Measurements from ENCODE around the gene NCAN. TPM values are rescaled to one million over a fixed set of nuclear protein-coding genes. Genes with fewer than 3 reads are reported as not detected.

NCAN gene
- total RNA-seq: not detected

DNA sequence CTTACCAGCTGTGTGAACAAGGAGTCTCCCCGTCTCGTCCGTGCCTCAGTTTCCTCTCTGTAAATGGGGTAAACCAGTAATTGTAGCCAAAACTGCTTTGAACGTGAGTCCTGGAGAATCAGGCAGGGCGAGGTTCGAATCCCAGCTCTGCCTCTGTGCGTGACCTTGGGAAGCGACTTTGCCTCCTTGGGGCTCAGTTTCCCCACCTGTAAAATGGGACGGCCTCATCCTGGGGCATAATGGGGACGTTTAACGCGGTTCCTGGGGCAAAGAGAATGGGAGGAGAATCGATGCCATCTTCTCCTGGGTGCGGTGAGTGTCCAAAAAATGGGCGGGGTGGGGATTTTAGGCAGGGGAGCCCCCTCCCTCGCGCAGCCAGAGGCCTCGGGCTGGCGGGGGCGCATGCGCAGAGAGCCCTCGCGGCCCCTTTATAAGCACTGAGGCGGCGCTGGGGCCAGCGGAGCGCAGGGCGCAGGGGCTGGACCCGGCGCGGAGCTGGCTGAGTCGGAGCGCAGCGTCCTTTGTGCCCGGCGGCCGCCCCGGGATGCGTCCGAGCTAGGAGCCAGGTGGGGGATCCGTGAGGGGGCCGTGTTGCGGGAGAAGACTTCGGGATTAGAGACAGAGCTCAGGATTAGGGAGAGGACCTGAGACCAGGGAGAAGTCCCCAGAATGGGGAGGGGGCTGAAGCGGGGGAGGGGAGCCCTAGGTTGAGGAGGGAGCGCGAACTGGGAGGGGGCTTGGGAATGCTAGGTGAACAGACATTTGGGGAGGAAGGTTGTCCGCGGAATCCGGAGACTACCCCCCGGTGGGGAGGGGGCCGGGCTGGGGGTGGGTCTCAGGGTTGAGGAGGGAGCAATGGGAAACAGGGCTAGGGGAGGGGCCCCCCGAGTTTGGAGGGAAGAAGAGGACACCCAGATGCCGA, at the start of gene NCAN:
TSS of gene NCAN (plus strand) at position 460 of the 922 bp plus-strand sequence. CDS start 4,996 bp downstream, outside the sequence.
- TF ChIP-seq, protein P1, sequence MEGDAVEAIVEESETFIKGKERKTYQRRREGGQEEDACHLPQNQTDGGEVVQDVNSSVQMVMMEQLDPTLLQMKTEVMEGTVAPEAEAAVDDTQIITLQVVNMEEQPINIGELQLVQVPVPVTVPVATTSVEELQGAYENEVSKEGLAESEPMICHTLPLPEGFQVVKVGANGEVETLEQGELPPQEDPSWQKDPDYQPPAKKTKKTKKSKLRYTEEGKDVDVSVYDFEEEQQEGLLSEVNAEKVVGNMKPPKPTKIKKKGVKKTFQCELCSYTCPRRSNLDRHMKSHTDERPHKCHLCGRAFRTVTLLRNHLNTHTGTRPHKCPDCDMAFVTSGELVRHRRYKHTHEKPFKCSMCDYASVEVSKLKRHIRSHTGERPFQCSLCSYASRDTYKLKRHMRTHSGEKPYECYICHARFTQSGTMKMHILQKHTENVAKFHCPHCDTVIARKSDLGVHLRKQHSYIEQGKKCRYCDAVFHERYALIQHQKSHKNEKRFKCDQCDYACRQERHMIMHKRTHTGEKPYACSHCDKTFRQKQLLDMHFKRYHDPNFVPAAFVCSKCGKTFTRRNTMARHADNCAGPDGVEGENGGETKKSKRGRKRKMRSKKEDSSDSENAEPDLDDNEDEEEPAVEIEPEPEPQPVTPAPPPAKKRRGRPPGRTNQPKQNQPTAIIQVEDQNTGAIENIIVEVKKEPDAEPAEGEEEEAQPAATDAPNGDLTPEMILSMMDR (IDR thresholded peaks at IDR 0.05): no peak
- TF ChIP-seq POLR2A (IDR thresholded peaks at IDR 0.05): no peak
- H3K27ac ChIP-seq: no peak within 1 kb of the TSS
- H3K4me3 ChIP-seq: no peak within 1 kb of the TSS
- peaks cover 0 to 99% (median 15%) of the 10 kb centered on the region in 4 donors for H3K27me3 ChIP-seq
- intact Hi-C loops (cut with DNase I): no loop called here
- no peak for DNase-seq
- H3K36me3 ChIP-seq: no peaks in the 10 kb centered on the region
- H3K4me1 ChIP-seq: peaks cover 0 to 5% (median 0%) of the 10 kb centered on the region in 3 donors
- no peaks in the 10 kb centered on the region for H3K9me3 ChIP-seq
- 2 to 21% methylated on average over 15 to 25 of the region's 54 CpGs for WGBS, 2 donors

GRCh38 chr19:19162495-19162894, 49.3 kb upstream of the NCAN start:
- no peaks in the 10 kb centered on the region for H3K4me1 ChIP-seq
- no peaks in the 10 kb centered on the region for H3K9me3 ChIP-seq
- DNase-seq: no peak
- H3K36me3 ChIP-seq: no peaks in the 10 kb centered on the region
- no peak overlapping the region for H3K4me3 ChIP-seq
- H3K27ac ChIP-seq: no peak overlapping the region
- intact Hi-C loops (cut with DNase I): no loop called here
- WGBS, 2 donors: 83 to 94% methylated on average over 3 of the region's 7 CpGs
- H3K27me3 ChIP-seq: no peaks in the 10 kb centered on the region
- TF ChIP-seq, protein P1 (IDR thresholded peaks at IDR 0.05): no peak
- no peak for TF ChIP-seq POLR2A (IDR thresholded peaks at IDR 0.05)

GRCh38 chr19:19165396-19165795, 46.4 kb upstream of the NCAN start:
- no peaks in the 10 kb centered on the region for H3K36me3 ChIP-seq
- no peaks in the 10 kb centered on the region for H3K9me3 ChIP-seq
- no peak overlapping the region for H3K27ac ChIP-seq
- TF ChIP-seq POLR2A (IDR thresholded peaks at IDR 0.05): no peak
- TF ChIP-seq, protein P1 (IDR thresholded peaks at IDR 0.05): no peak
- H3K4me1 ChIP-seq: peaks cover 0 to 10% (median 8%) of the 10 kb centered on the region in 3 donors
- 100% methylated on average over 1 of the region's 1 CpG for WGBS, 2 donors
- no peak for DNase-seq
- no peaks in the 10 kb centered on the region for H3K27me3 ChIP-seq
- no peak overlapping the region for H3K4me3 ChIP-seq
- intact Hi-C loops (cut with DNase I): no loop called here

- Histone ChIP-seq H3K9me3 (no peaks in the 10 kb centered on the region), H3K27ac (no peak overlapping the region), H3K36me3 (no peaks in the 10 kb centered on the region), H3K27me3 (no peaks in the 10 kb centered on the region), H3K4me1 (peaks cover 0 to 16% (median 13%) of the 10 kb centered on the region in 3 donors), H3K4me3 (no peak overlapping the region)
- WGBS, 2 donors: 67 to 87% methylated on average over 2 to 3 of the region's 3 CpGs
- intact Hi-C loops (cut with DNase I): no loop called here
- TF ChIP-seq, protein P1 (IDR thresholded peaks at IDR 0.05): no peak
- TF ChIP-seq POLR2A (IDR thresholded peaks at IDR 0.05): no peak
- no peak for DNase-seq
Observed at GRCh38 chr19:19167612-19168011, 44.1 kb upstream of the NCAN start.

Data from esophagus squamous epithelium (tissue), 5 donors.